ENCODE measurements around the gene POLR1H.
A peak's percentile ranks its signal among the peaks of the same experiment; 100 is the strongest.

POLR1H gene

GRCh38 chr6:30097902-30098768 lies 37.1 kb downstream of the POLR1H start:
- DNase-seq (ENCODE audit: low read depth): no peak

DNA sequence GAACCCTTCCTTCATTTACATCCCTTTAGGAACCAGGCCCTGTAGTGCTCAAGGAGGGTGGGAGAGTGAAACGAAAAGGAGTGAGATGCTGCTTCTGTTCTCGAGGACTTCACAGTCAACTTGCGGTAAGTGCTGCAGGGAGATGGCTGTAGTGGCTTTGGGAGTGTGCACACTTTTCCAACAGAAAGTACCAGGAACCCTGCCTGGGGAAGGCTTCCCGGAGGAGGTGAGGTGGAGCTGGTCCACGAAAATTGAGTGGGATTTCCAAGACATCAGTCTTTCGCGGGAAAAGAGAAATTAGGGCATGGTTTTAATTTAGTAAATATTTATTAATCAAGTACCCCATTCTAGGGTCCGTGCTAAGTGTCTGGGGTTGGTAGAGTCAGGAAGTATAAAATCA lies 39.1 kb downstream of the POLR1H start:
- no peak for DNase-seq (ENCODE audit: low read depth)

- no peak for DNase-seq (ENCODE audit: low read depth)
Measured at GRCh38 chr6:30100585-30101443, 39.7 kb downstream of the POLR1H start.

DNA sequence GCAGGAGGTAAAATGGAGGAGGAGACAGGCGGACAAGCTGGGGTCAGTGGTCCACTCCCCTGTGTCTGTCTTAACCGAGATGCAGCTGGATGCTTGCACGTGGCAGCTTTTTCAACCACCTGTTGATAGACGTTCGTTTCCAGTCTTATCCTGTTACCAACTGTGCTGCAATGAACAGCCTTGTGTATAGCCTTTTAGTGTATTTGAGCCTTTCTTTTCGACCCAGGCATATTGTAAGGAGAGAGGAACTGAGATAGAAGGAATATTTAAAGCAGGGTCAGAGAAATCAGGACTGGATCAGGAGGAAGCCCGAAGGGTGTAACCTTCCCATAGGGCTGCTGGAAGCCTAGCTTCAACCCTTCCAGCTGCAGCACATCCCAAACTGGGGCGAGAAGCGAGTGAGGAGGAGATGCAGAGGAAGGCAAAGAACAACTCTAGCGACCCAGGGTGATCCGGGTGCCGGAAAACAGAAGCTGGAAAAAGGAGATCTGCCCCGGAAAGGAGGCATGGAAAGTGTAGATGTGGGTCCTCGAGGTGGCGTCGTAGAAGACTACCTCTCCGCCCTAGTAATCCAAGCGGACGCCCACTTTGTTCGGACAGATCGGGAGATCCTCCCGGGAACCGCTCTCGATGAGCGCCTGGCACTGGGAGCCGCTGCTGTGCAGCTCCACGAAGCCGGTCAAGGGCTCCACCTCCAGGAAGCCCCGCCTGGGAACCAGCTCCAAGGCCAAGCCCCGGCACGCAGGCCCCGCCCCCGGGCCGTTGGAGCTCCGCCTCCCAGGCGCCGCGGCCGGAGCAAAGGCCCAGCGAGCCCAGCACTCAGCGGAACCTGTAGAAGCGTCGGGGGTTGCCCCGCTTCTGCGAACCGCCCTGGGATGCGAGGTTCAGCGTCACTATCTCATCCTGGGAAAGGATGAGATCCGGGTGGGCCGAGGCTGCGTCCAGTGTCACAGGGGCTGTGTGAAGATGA lies 40.7 kb downstream of the POLR1H start:
- peak; percentile 55 for DNase-seq (ENCODE audit: low read depth)

DNA sequence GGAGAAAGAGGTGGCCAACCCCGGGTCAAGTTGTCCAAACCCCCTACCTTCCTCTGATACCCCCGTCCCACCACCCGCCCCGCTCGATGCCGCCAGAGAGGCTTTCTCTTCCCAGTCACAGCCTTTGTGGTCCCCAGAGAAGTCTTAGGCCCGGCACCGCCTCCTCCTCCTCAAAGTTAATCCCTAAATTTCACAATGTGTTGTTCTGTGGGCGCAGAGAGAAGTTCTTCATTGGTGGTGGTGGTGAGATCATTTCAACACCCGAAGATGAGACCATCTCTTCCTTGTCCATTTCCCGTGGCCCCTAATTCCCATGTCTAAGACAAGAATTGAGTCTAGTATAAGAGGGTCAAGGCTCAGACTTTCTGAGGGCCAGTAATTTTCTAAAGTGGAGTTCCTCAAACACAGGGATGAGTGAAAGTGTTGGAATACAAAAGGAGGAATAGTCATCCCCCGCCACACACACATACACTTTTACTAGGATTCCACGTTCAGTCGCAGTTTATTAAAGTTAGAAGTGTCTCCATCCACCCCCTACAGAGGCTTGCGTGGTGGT lies 41.4 kb downstream of the POLR1H start:
- DNase-seq (ENCODE audit: low read depth): no peak

DNA sequence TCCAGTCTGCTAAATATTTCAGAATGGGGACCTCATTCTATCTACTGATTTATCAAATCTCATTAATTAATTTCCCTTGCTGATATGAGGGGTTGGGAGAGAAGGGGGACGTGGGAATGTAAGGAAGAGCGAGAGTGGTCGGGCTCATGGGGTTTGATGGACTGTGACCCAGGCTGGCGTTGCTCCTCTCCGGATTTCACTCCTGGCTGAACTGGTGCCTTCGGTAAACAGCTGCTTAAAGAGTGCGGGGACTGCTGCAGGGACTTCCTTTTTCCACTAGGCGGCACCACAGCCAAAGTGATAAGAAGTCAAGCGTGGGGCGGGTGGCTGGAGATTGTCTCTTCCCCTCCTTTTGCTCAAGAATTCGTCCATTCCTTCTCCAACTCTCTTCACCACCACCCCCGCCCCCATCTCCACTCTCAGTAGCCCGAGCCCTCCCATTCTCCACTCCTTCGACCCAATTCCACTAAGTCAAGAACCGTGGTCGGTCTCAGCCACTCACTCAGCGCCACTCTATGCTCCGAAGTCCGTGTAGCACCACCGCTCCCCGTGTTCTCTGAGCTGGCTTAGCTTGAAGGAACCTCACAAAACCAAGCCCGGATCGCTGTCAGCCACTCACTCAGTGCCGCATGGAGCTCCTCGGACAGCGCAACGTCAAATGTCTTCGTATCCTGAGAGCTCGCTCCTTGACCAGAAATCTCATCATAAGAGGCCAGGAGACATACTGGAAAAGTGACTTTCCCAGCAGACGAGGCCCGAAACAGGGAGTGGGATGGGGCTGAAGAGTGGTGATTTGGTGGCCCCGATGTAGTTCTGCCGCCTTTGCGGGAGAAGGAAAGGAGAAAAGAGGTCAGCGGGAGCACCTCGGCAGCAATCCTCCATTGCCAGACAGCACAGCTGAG lies 42.2 kb downstream of the POLR1H start:
- DNase-seq (ENCODE audit: low read depth): peak; percentile 80

DNA sequence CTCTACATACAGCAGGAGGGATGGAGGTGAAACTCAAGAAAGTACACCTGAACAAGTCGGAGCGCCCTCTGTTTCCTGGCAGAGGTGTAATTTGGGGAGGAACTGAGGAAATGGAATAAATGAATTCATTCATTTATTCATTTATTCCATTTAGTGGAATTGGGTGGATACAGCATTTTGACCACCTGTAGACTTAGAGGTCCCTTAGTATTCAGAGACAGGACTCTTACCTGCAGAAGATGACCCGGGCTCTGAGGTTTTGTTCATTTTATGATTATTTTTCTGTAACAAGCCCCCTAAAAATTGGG lies 42.8 kb downstream of the POLR1H start:
- no peak for DNase-seq (ENCODE audit: low read depth)

DNA sequence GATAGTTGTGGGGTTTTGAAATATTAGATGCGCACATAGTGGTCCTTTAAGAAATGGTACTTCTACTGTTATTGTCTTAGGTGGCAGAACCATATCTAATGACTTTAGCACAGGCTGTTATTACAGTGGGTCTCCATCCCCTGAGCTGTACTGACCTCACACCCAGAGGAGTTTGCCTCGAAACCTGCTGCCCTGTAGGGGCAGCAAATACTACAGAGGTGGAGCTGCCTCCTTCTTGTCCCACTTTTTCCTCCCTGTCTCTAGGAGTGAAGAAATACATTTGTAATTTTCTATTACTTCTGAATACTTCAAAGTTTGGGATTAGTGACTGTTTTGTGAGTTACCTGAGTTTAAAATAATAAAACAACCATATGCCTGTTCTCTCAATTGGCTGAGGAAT lies 43.6 kb downstream of the POLR1H start:
- no peak for DNase-seq (ENCODE audit: low read depth)

GRCh38 chr6:30111266-30111856 lies 50.3 kb downstream of the POLR1H start:
- DNase-seq (ENCODE audit: low read depth): no peak

- DNase-seq (ENCODE audit: low read depth): no peak
Measured at GRCh38 chr6:30112402-30112994, 51.4 kb downstream of the POLR1H start.

- no peak for DNase-seq (ENCODE audit: low read depth)
Measured at GRCh38 chr6:30113003-30113759, 52.1 kb downstream of the POLR1H start, which contains the start of gene TRIM31. TSS of gene TRIM31 (minus strand) at chr6:30113090. CDS start at chr6:30112805, 285 bp downstream.

GRCh38 chr6:30113841-30114240 lies 52.8 kb downstream of the POLR1H start:
- no peak for DNase-seq (ENCODE audit: low read depth)

All from activated T-cell treated with anti-CD3 and anti-CD28 coated beads for 24 hours (primary cell).